Loucy (cell line): Measurements from ENCODE around the gene FAM50A.

ENCODE experiments used
- EZH2phosphoT487 ChIP-seq: fragments of 200-600 bp; IDR thresholded peaks from 2 replicates; pipeline ENCODE4 v1.6.1; 2018; ENCODE audit warnings: antibody characterized with exemption, mild to moderate bottlenecking, moderate library complexity, borderline replicate concordance
- TF ChIP-seq, protein P1 (sequence below): fragments of 200-600 bp; sonication (generic); conservative IDR thresholded peaks from 2 replicates; pipeline ENCODE4 v1.5.1; 2014; ENCODE audit warnings: mild to moderate bottlenecking, antibody characterized with exemption, low read length

DNA sequence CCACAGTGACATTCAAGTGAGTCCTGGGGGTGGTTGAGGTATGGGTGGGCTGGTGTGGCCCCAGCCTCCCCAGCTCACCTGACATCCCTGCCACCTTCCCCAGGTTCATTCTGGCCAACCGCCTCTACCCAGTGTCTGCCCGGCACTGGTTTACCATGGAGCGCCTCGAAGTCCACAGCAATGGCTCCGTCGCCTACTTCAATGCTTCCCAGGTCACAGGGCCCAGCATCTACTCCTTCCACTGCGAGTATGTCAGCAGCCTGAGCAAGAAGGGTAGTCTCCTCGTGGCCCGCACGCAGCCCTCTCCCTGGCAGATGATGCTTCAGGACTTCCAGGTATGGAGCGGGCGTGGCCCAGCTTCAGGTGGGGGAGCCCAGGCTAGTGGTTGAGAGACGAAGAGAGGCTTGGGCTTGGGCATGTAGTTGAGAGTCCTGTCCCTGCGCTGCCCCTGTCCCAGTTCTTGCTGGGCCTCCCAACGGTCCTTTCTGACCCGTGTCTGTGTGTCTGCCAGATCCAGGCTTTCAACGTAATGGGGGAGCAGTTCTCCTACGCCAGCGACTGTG is 8.7 kb upstream of the FAM50A start:
- TF ChIP-seq, protein P1, sequence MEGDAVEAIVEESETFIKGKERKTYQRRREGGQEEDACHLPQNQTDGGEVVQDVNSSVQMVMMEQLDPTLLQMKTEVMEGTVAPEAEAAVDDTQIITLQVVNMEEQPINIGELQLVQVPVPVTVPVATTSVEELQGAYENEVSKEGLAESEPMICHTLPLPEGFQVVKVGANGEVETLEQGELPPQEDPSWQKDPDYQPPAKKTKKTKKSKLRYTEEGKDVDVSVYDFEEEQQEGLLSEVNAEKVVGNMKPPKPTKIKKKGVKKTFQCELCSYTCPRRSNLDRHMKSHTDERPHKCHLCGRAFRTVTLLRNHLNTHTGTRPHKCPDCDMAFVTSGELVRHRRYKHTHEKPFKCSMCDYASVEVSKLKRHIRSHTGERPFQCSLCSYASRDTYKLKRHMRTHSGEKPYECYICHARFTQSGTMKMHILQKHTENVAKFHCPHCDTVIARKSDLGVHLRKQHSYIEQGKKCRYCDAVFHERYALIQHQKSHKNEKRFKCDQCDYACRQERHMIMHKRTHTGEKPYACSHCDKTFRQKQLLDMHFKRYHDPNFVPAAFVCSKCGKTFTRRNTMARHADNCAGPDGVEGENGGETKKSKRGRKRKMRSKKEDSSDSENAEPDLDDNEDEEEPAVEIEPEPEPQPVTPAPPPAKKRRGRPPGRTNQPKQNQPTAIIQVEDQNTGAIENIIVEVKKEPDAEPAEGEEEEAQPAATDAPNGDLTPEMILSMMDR: no peak
- no peak for TF ChIP-seq EZH2phosphoT487
